Mesenchymal stem cell (in vitro differentiated cells and primary cell): ENCODE data around the gene KRT36.

Source experiments
- DNase-seq: peaks from one replicate; pipeline ENCODE4 v3.0.0-alpha.2; 2013
- H2AFZ ChIP-seq: one replicate; pipeline ENCODE4 v1.6.1; 2013; ENCODE audit warnings: low read depth, mild to moderate bottlenecking, control low read depth, inconsistent platforms, low read length, moderate library complexity
- H2AK5ac ChIP-seq: 2 replicates; pipeline ENCODE4 v1.6.1; 2013; ENCODE audit warnings: low read length, moderate library complexity, mild to moderate bottlenecking, inconsistent platforms; ENCODE audit not compliant: severe bottlenecking
- H2BK120ac ChIP-seq: one replicate; pipeline ENCODE4 v1.6.1; 2013; ENCODE audit warnings: low read depth, mild to moderate bottlenecking, inconsistent platforms, low read length, moderate library complexity
- H2BK12ac ChIP-seq, 2 experiments: one replicate each; pipeline ENCODE4 v1.6.1; 2013; ENCODE audit warnings: inconsistent platforms in 2 of 2, low read length in 2 of 2, mild to moderate bottlenecking in 2 of 2, moderate library complexity in 2 of 2, control low read depth in 1 of 2
- H2BK15ac ChIP-seq: one replicate; pipeline ENCODE4 v1.6.1; 2013; ENCODE audit warnings: mild to moderate bottlenecking, low read depth, inconsistent platforms; ENCODE audit not compliant: poor library complexity, severe bottlenecking
- H2BK5ac ChIP-seq: 2 replicates; pipeline ENCODE4 v1.6.1; 2013; ENCODE audit warnings: low read depth, mild to moderate bottlenecking, low read length, control low read depth, inconsistent platforms; ENCODE audit not compliant: poor library complexity, severe bottlenecking
- H3K14ac ChIP-seq, 2 experiments: one replicate each; pipeline ENCODE4 v1.6.1; 2013; ENCODE audit warnings: inconsistent platforms in 2 of 2, low read length in 2 of 2, control low read depth in 1 of 2, mild to moderate bottlenecking in 1 of 2, moderate library complexity in 1 of 2
- H3K18ac ChIP-seq, 2 experiments: one replicate each; pipeline ENCODE4 v1.6.1; 2013; ENCODE audit warnings: inconsistent platforms in 2 of 2, low read length in 2 of 2, control low read depth in 1 of 2, low read depth in 1 of 2, mild to moderate bottlenecking in 1 of 2
- H3K23ac ChIP-seq, 2 experiments: one replicate each; pipeline ENCODE4 v1.6.1; 2013; ENCODE audit warnings: inconsistent platforms in 2 of 2, low read length in 2 of 2, mild to moderate bottlenecking in 2 of 2, moderate library complexity in 2 of 2, control low read depth in 1 of 2
- H3K27ac ChIP-seq: 2 replicates; pipeline ENCODE4 v1.5.1; 2013; ENCODE audit warnings: mild to moderate bottlenecking, moderate library complexity, low read length, control low read depth, inconsistent platforms; ENCODE audit not compliant: poor library complexity, severe bottlenecking
- H3K27me3 ChIP-seq, 2 experiments: 2 replicates each; pipeline versions ENCODE4 v1.6.1 to v1.7.0; 2013; ENCODE audit warnings: low read length in 2 of 2, mild to moderate bottlenecking in 2 of 2, moderate library complexity in 2 of 2, control low read depth in 1 of 2, inconsistent platforms in 1 of 2; ENCODE audit not compliant: control insufficient read depth in 1 of 2, insufficient read depth in 1 of 2
- H3K36me3 ChIP-seq, 2 experiments: 2 replicates each; pipeline versions ENCODE4 v1.6.1 to v1.7.0; 2013; ENCODE audit warnings: low read length in 2 of 2, control low read depth in 1 of 2, inconsistent platforms in 1 of 2, low read depth in 1 of 2, mild to moderate bottlenecking in 1 of 2; ENCODE audit not compliant: insufficient read depth in 2 of 2, control insufficient read depth in 1 of 2
- H3K4ac ChIP-seq, 2 experiments: one replicate each; pipeline ENCODE4 v1.6.1; 2013; ENCODE audit warnings: inconsistent platforms in 2 of 2, low read length in 2 of 2, mild to moderate bottlenecking in 2 of 2, moderate library complexity in 2 of 2, control low read depth in 1 of 2, low read depth in 1 of 2
- H3K4me1 ChIP-seq: 2 replicates; pipeline ENCODE4 v1.6.1; 2013; ENCODE audit warnings: low read depth, low read length, control low read depth; ENCODE audit not compliant: control insufficient read depth, insufficient read depth
- H3K4me2 ChIP-seq: 2 replicates; pipeline ENCODE4 v1.6.1; 2013; ENCODE audit warnings: low read length, mild to moderate bottlenecking, inconsistent platforms; ENCODE audit not compliant: poor library complexity, severe bottlenecking
- H3K4me3 ChIP-seq, 2 experiments: 2 replicates each; pipeline versions ENCODE4 v1.5.1 to v1.7.0; 2013; ENCODE audit warnings: low read length in 2 of 2, mild to moderate bottlenecking in 2 of 2, control low read depth in 1 of 2, low read depth in 1 of 2; ENCODE audit not compliant: insufficient read depth in 1 of 2
- H3K79me1 ChIP-seq: replicated peaks from 2 replicates; pipeline ENCODE4 v1.6.1; 2013; ENCODE audit warnings: mild to moderate bottlenecking, control low read depth, low read length, inconsistent platforms; ENCODE audit not compliant: poor library complexity, severe bottlenecking
- H3K9ac ChIP-seq: 2 replicates; pipeline ENCODE4 v1.7.0; 2013; ENCODE audit warnings: mild to moderate bottlenecking, low read length, moderate library complexity
- H3K9me3 ChIP-seq: 2 replicates; pipeline ENCODE4 v1.7.0; 2013; ENCODE audit warnings: mild to moderate bottlenecking, low read length; ENCODE audit not compliant: control insufficient read depth
- H4K8ac ChIP-seq: one replicate; pipeline ENCODE4 v1.6.1; 2013; ENCODE audit warnings: inconsistent platforms, mild to moderate bottlenecking, low read length, moderate library complexity
- H4K91ac ChIP-seq: one replicate; pipeline ENCODE4 v1.6.1; 2013; ENCODE audit warnings: mild to moderate bottlenecking, low read length, inconsistent platforms
- WGBS: methylation state at CpG from one replicate; pipeline ENCODE4 v1.1.7; 2013; ENCODE audit warnings: mixed read lengths; 5-methylcytosine and 5-hydroxymethylcytosine counted together

Gene KRT36

DNA sequence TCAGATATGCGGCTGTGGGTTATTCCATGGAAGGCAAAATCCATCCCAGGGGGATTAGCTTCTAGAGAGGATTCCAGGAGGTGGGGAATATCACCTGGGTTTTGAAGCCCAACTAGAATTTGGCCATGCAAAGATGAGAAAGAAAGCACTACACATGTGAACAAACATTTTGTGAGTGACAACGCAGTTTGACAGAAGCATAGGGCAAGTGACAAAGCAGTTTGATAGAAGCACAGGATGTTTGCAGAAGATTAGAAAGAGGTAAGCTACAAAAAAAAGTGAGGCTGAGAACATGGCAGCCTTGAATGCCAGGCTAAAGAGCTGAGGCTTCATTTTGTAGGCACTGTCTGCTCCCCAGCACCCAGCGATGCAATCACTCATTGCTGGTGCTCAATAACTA, 36.6 kb downstream of the KRT36 start:
- no peak overlapping the region for H2AK5ac ChIP-seq
- H3K4me3 ChIP-seq = no peak overlapping the region
- DNase-seq = no peak
- H3K27me3 ChIP-seq = peaks cover 0 to 59% of the 10 kb centered on the region in 2 experiments
- H3K18ac ChIP-seq = no peak overlapping the region
- H3K14ac ChIP-seq = no peak overlapping the region
- no peak overlapping the region for H4K8ac ChIP-seq
- no peak overlapping the region for H2BK15ac ChIP-seq
- no peak overlapping the region for H3K4me2 ChIP-seq
- peaks cover 14% of the 10 kb centered on the region for H3K9me3 ChIP-seq
- no peaks in the 10 kb centered on the region for H3K4me1 ChIP-seq
- H3K9ac ChIP-seq = no peak overlapping the region
- no peak overlapping the region for H2BK12ac ChIP-seq
- no peaks in the 10 kb centered on the region for H3K79me1 ChIP-seq
- no peak overlapping the region for H2BK5ac ChIP-seq
- no peak overlapping the region for H3K4ac ChIP-seq
- H2BK120ac ChIP-seq = no peak overlapping the region
- H3K23ac ChIP-seq = no peak overlapping the region
- H4K91ac ChIP-seq = no peak overlapping the region
- H2AFZ ChIP-seq = no peak overlapping the region
- H3K36me3 ChIP-seq = no peaks in the 10 kb centered on the region
- WGBS = 95% methylated on average over 2 of the region's 3 CpGs
- H3K27ac ChIP-seq = no peak overlapping the region

DNA sequence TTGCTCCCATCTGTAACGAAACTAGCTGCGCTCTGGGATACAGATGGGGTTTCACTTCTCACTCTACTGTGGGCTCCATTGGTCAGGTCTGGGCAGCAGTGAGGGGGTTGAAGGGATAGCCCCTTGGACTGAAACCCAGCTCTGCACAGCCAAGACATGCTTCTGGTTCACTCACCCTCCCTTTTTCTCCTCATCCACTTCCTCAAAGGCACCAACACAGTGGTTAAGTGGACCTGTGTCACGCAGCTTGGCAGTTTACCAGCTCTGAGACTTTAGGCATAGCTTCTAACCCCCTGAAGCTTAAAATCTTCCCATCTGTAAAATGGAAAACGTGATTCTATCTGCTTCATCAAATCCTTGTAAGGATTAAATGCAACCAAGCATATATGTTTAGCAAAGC, 37.4 kb downstream of the KRT36 start:
- Histone ChIP-seq H3K36me3 (no peaks in the 10 kb centered on the region), H2BK15ac (no peak overlapping the region), H3K23ac (no peak overlapping the region), H3K4me2 (no peak overlapping the region), H3K4me3 (no peak overlapping the region), H2AK5ac (no peak overlapping the region), H2BK5ac (no peak overlapping the region), H3K9me3 (peaks cover 14% of the 10 kb centered on the region), H3K18ac (no peak overlapping the region), H4K91ac (no peak overlapping the region), H3K27me3 (peaks cover 0 to 55% of the 10 kb centered on the region in 2 experiments), H3K4ac (no peak overlapping the region), H2BK120ac (no peak overlapping the region), H2AFZ (no peak overlapping the region), H2BK12ac (no peak overlapping the region), H3K79me1 (no peaks in the 10 kb centered on the region), H4K8ac (no peak overlapping the region), H3K4me1 (no peaks in the 10 kb centered on the region), H3K9ac (no peak overlapping the region), H3K27ac (no peak overlapping the region), H3K14ac (no peak overlapping the region)
- 88% methylated on average over 3 of the region's 4 CpGs for WGBS
- no peak for DNase-seq

DNA sequence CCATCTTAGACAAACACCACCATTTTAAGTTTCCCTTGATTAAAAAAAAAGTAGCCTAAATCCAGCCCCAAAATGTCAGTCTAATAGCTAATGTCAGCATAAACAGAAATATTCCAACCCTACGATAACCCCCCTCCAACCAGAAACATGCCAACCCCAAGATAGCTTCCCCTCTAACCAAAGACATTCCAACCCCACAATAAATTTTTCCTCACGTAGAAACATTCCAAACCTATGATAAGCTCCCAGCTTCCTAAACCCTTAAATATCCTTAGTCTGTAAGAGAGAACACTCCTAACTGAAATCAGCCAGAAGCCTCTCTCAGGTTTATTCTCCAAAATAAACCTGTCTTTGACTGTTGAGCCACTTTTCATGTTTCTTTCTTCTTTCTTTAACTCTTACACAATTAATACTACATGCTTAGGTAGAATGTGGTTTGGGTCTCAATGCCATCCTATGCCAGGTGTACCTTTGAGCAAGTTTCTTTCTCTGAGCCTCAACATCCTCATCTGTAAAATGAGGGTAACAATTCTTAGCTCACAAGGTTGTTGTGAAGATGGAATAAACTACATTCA, 38.5 kb downstream of the KRT36 start:
- Histone ChIP-seq H3K9ac (no peak overlapping the region), H3K27ac (no peak overlapping the region), H3K23ac (no peak overlapping the region), H2BK12ac (no peak overlapping the region), H3K79me1 (no peaks in the 10 kb centered on the region), H3K4me1 (no peaks in the 10 kb centered on the region), H3K4me3 (no peak overlapping the region), H3K4ac (no peak overlapping the region), H2BK120ac (no peak overlapping the region), H3K9me3 (peaks cover 14% of the 10 kb centered on the region), H2BK5ac (no peak overlapping the region), H3K4me2 (no peak overlapping the region), H3K36me3 (no peaks in the 10 kb centered on the region), H4K8ac (no peak overlapping the region), H2BK15ac (no peak overlapping the region), H3K27me3 (peaks cover 0 to 45% of the 10 kb centered on the region in 2 experiments), H2AK5ac (no peak overlapping the region), H2AFZ (no peak overlapping the region), H3K18ac (no peak overlapping the region), H4K91ac (no peak overlapping the region), H3K14ac (no peak overlapping the region)
- WGBS = 41% methylated on average over 2 of the region's 2 CpGs
- no peak for DNase-seq

DNA sequence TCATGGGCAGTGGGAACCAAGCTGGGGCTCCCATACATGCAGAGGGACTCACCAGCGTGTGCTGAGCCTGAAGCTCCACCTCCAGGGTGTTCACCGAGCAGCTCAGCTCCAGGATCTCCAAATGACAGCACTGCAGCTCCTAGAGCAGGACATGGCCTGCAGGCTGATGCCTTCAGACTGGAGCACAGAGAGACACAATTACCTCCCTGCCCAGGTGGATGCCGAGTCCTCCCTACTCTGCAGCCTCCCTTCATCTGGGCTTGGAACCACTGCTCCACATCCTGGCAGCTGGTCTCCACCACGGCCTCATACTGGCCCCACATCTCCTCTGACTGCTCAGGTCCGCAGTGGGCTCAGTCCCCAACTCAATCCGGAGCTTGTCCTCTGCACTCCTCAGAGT, 40.7 kb downstream of the KRT36 start:
- Histone ChIP-seq H3K4me1 (no peaks in the 10 kb centered on the region), H2BK15ac (no peak overlapping the region), H3K79me1 (no peaks in the 10 kb centered on the region), H3K36me3 (no peaks in the 10 kb centered on the region), H3K4me2 (no peak overlapping the region), H2BK120ac (no peak overlapping the region), H4K91ac (no peak overlapping the region), H2AK5ac (no peak overlapping the region), H2BK12ac (no peak overlapping the region), H4K8ac (no peak overlapping the region), H2AFZ (no peak overlapping the region), H3K27me3 (peaks cover 0 to 44% of the 10 kb centered on the region in 2 experiments), H3K23ac (peak overlapping the region in 1 of 2 experiments; percentile 63), H3K9me3 (peaks cover 14% of the 10 kb centered on the region), H3K4ac (no peak overlapping the region), H3K18ac (no peak overlapping the region), H3K9ac (no peak overlapping the region), H3K4me3 (no peak overlapping the region), H3K14ac (no peak overlapping the region), H3K27ac (no peak overlapping the region), H2BK5ac (no peak overlapping the region)
- WGBS = 80% methylated on average over 6 of the region's 6 CpGs
- no peak for DNase-seq
